GM12892 (cell line): Measurements from ENCODE around the gene NBPF15.
"Not testable (repeated sequence)": the region's sequence is repeated elsewhere in the genome, so short reads cannot be mapped to it uniquely, and the experiment has no call there.

Experiments
- DNase-seq: peaks from one replicate; pipeline ENCODE4 v3.0.0; 2011; ENCODE audit not compliant: insufficient read length
- FAIRE-seq: peaks from 2 replicates; lab custom pipeline; 2011; peaks lifted over from hg19 to GRCh38; lab: Jason Lieb, UNC
- POLR2A ChIP-seq: IDR thresholded peaks from 2 replicates; pipeline ENCODE4 v1.6.1; 2011; ENCODE audit warnings: low read depth, low read length, control low read depth
- POLR2AphosphoS5 ChIP-seq: IDR thresholded peaks from 2 replicates; pipeline ENCODE4 v1.6.1; 2011; ENCODE audit warnings: low read depth, low read length, control low read depth
- TAF1 ChIP-seq: IDR thresholded peaks from 2 replicates; pipeline ENCODE4 v1.6.1; 2011; ENCODE audit warnings: low read depth, mild to moderate bottlenecking, control low read depth, low read length, borderline replicate concordance

The NBPF15 gene

DNA sequence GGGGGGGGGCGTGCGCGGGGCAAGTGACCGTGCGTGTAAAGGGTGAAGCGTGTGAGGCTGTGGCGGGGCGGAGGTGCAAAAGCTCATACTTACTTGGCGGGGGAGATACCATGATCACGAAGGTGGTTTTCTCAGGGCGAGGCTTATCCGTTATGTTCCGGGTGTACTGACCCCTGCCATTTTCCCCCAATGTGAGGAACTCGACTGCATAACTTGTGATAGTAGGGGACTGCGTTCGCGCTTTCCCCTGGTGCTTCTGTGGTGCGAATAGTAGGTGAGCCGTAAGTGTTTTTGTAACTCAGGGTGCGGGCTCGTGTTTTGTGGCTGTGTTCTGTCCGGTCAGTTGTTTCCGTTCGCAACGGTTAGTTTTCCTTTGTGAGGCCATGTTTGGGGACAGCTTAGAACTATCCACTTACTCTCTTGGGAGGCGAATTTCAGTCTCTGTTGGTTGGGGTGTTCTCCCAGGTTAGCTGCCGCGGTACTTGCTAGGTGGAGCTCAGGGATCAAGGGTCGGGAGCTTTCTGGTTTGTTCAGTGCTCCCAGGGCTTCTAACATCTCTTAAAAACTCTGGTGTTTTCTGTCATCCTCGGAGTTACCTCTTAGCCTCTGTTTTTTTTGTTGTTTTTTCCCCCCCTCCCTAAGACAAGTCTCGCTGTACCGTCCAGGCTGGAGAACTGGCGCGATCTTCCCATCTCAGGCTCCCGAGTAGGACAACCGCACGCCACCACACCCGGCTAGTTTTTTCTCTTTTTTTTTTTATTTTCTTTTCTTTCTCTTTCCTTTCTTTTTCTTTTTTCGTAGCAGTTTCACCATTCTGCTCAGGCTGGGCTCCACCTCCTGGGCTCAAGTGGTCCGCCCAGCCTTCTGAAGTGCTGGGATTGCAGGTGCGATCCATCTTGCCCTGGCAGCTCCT lies 48.7 kb downstream of the NBPF15 start:
- TF ChIP-seq TAF1 (peak; percentile 72; the same call in 1 of the 2 replicates), POLR2AphosphoS5 (peak; percentile 99), POLR2A (peak; percentile 96)
- peak; percentile 58 for DNase-seq
- FAIRE-seq: not testable (repeated sequence)

DNA sequence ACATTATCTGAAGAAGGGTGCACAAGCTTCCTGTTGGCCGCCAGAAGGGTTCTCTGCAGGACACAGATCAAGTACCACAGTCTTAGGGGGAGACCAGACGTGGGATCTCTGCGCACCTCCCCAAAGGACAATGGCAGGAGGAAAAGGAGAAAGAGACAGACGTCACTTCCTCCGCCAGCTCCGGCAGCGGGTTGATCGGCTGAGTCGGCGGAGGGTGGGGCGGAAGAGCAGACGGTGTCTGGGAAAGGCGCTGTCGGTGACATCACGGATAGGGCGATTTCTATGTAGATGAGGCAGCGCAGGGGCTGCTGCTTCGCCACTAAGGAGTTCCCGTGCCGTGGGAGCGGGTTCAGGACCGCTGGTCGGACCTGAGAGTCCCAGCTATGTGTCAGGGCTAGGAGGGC lies 49.4 kb downstream of the NBPF15 start:
- not testable (repeated sequence) for FAIRE-seq, DNase-seq

DNA sequence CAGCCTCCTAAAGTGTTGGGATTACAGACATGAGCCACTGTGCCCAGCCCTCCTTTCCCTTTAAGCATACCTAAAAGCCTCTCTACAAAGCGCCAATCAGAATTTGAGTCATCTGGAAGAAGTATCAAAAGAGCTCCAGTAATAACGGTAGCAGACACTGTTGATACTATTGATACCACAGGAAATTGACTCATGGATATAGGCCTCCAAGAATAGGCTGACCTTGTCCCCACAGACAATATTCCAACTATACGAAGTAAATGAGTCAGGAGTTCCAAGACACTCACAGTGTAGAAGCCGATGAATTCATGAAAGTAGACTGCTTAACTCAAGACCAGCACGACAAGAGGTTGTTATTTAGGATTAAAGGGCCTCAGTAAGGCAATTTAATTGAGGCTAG lies 58.7 kb downstream of the NBPF15 start:
- DNase-seq, FAIRE-seq: not testable (repeated sequence)

DNA sequence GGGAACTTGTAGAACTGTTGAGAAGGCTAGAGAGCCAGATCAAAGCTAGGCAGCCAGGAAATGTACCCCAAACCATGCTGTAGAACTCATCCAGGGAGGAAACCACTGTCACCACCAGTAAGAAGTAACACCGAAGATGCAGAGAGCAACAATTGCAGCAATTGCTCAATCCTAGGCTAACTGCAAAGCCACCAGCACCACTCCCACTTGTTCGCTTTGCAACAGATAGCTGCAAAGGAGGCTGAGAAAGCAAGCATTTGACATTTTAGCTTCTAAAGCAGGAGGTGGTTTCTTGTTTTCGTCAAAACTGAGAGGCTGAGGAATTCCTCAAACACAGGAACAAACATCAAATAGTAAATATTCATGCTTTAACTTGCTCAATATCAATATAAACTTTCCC lies 89.8 kb downstream of the NBPF15 start:
- not testable (repeated sequence) for FAIRE-seq, DNase-seq
